Mesenteric fat pad (tissue), 1 donor: ENCODE results near the gene TPR. TPM values are rescaled to one million over a fixed set of nuclear protein-coding genes. Genes with fewer than 3 reads are reported as not detected.

ENCODE experiments used
- DNase-seq: peaks from one replicate; pipeline ENCODE4 v3.0.0-alpha.2; 2020; ENCODE audit warnings: low spot score
- total RNA-seq: library from RNA; stranded (reverse); fragmentation: NEBNext Ultra II Directional; extraction: Animal tissue kit (Norgen Biotek cat#: 25700); gene quantifications from one replicate; pipeline ENCODE4 v1.2.1, GENCODE V29; 2021
- donor health status: DM: yes; HTN: yes; CAD: no.

TPR gene
- total RNA-seq, 1 donor from 2014 or later: 76.0 TPM

DNA sequence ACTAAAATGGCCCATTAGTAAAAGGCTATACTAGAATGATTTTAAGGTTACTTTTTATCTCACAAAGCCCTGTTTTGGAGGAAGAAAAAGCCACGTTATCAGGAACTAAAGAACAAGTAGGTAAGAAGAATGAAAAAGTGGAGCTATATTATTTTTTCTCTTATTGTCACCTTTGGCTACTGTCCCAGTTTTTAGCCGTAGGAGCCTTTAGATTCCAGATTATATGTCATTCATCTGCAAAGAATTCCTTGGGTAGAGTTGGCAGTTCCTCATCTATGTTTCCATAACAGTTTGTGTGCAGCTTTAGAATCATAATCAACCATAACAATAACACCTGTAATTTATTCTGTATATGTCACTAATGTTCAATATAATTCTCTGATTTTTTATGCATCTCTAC lies 83.8 kb downstream of the TPR start:
- no peak for DNase-seq

DNA sequence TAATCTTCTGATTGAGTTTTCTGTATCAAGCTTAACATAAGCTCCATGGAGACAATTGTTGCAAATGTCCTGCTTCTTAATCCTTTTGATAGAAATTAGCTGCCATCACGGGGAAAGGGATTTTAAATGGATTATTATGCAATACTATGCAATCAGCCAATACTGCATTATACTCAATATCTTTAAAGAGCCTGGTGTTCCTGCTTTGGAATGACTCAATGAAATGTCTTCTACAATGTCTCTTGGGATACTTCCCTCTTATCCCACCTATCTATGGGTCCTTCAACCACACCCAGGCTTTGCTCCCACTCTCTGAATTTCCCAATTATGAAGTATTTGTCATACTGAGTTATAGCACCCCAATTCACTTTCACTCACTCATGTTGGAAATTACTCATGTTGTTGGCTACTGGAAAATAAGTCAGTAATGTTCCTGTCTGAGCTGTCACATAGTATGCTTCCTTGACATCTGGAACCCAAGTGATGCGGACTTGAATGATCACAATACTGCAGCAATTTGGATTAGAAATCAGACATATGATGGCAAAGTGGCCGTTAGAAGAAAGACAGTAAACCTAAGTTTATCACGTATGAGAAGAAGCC lies 85.0 kb downstream of the TPR start:
- DNase-seq: no peak

DNA sequence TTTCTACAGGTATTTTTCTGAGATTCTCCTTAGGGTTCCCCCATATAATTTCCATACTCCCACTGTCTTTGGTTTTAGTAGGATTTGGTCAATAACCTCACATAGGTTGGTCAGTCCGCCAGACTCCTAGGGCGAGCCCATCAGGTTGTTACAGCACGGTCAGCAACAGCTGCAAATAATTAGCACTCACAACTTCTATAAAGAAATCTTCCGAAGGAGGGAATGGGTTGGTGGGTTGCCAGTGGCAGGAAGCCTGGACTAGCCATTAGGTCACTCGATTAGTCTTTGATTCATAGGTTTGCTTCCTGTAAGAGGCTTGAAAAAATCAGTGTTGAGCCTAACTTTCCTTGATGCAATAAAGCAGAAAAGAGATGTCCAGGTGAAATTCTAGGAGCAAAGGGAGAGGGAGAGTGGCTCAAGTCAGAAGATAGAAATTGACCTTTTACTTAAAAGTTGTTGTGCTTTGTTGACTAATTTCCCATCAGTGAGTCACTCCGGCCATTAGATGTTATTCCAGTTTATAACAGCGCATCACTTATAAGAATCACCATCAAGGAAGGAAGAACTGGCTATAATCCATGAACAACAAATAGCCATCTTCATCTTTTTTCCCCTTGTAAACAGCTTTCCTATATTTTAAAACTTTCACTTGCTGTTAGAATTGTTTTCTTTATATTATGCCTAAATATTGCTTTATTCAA lies 88.3 kb downstream of the TPR start:
- no peak for DNase-seq

DNA sequence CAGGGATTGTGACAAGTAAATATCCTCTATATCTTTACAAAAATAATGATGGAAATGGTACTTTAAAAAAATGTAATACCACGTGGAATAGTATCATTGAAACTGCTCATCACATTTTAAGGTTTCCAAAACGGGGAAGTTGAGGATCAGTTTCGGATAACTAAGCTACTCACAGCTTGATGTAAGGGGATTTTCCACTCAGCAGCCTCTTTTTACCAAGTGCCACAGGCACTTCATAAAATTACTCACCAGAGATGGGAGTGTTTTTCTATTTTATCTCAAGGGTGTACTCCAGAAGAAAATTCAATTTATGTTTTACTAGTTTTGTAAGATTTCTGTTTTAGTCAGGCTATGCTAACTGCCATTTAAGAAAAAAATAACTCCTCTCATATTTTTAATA lies 91.7 kb downstream of the TPR start:
- no peak for DNase-seq

DNA sequence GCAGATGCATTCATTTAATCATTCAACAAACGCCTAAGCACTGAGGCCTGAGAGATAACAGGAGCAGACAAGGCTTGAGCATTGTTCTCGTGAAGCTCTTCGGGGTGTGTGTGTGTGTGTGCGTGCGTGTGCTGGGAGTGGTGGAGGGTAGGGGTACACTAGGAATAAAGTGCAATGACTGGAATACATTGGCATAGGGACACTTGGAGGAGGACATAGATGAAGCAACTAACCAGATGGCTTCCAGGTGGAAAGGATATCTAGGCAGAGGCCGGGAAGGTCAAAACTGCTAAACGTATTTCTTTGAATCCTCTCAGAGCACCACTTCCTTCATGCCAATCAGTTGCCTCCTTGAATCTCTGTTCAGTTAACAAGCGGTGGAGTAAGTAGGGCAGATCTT lies 92.6 kb downstream of the TPR start:
- no peak for DNase-seq

DNA sequence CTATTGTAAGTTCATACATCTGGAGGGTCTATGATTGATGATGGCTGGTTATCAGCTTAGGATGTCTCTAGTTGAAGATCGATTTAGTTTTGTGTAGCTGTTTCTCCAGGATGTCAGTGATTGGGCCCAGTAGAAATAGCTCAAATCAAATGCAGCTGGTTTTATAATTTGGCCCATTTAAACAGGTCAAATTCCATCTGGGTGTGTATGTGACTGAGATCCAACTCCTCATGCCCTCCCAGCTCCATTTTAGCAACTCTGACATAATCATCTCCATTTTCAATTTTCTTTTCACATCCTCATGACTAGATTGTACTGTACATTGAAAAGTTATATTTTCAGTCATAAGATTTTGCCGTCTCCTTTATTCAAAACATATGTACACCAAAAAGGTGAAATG lies 99.2 kb downstream of the TPR start:
- DNase-seq: no peak

DNA sequence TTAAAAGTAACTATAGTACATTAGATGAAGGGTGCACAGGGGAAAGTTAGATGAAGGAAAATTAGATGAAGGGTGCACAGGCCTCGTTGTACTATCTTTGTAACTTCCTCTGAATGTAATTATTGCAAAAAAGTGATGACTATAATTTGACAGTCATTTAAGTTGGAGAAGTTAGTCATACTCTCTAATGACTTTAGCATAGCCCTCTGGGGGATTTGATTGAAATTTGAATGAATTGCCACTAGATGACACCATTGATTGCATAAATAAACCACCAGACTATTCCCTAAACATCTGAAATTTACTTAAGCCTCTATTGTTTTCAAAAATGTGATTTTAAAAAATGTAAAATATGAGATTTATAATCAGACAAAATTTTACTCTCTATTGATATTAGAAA lies 102.6 kb downstream of the TPR start:
- DNase-seq: no peak

DNA sequence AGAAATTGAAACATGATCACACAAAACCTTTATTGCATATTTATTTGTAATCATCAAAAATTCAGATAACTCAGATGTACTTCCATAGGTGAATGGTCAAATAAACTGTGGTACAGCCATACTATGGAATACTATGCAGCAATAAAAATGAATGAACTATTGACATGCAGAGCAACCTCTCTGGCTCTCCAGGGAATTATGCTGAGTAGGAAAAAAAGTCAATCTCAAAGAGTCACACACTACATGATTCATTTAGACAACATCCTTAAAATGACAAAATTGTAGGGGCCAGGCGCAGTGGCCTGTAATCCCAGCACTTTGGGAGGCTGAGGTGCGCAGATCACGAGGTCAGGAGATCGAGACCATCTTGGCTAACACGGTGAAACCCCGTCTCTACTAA lies 104.0 kb downstream of the TPR start:
- DNase-seq: no peak

Other genes starting within 250 kb of the TPR start
- gene PRG4, start 79.0 kb downstream of the TPR start, total RNA-seq: 10.1 TPM
- 21.8 TPM for gene ODR4, start 585 bp upstream of the TPR start, total RNA-seq
- gene PDC, start 85.9 kb upstream of the TPR start, total RNA-seq: not detected